ENCODE data around the gene CD82.

Gene CD82

GRCh38 chr11:44578279-44578678 is 12.8 kb downstream of the CD82 start:
- no peak for DNase-seq

DNA sequence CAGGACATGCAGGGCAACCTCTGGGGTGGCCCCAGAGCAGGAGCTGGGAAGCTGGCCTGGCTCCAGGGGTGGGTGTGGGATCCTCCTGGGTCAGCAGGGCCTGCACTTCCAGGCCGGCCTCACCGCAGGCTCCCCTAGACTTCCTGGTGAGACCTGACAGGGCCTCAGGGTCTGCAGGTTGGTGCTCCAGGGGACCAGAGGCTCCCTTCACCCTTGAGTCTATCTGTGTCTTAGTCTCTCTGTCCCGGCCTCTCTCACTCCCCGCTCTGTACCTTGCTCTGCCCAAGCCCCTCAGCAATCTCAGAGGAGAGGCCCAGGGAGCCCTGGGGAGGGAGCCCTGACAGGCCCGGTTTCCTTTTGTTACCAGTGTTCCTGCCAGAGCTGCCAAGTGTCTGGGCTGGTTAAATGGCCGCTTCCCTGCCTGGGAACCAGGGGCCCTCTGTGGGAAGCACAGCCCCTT is 13.9 kb downstream of the CD82 start:
- DNase-seq = no peak

GRCh38 chr11:44580701-44581100 is 15.2 kb downstream of the CD82 start:
- no peak for DNase-seq

DNA sequence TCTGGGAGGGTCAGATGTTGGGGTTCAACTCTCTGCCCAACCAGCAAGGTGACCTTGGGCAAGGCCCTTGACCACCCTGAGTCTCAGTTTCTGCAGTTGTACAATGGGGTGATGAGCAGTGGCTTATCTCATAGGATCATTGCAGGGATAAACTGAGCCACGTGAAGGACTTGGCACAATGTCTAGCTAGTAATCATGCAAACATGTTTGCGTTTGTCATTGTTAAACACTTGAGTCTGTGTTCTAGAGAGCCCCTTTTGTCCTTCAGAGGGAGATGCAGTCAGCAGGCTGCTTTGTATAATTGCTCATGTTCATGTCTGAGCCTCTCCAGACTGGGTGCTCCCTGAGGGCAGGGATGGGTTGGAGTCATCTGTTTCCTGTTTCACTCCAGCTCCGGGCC is 15.8 kb downstream of the CD82 start:
- DNase-seq = peak; percentile 2

- DNase-seq = no peak
Measured at GRCh38 chr11:44582641-44583352, 17.3 kb downstream of the CD82 start.

GRCh38 chr11:44583353-44583669 is 17.8 kb downstream of the CD82 start:
- DNase-seq = no peak

DNA sequence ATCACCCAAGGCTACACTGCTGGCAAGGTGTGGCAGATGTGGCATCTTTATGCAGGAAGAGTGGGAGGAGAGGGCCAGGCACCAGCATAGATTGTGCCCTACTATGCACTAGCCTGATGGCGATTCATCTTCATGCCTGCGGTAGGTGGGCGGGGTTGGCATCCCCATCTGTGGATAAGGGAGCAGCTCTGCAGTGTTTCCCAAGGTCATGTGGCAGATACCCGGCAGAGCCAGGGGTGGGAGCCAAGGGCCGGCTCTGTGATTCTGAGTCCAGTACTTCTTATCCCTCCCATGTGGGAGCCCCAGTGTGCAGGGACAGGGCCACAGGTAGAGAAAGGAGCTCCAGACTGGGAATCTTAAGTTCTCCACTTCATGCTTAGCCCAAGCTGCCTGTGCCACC is 20.0 kb downstream of the CD82 start:
- no peak for DNase-seq

- DNase-seq = no peak
Measured at GRCh38 chr11:44589301-44589700, 23.8 kb downstream of the CD82 start.

GRCh38 chr11:44590769-44591168 is 25.3 kb downstream of the CD82 start:
- no peak for DNase-seq

- no peak for DNase-seq
Measured at GRCh38 chr11:44591557-44591956, 26.1 kb downstream of the CD82 start.

DNA sequence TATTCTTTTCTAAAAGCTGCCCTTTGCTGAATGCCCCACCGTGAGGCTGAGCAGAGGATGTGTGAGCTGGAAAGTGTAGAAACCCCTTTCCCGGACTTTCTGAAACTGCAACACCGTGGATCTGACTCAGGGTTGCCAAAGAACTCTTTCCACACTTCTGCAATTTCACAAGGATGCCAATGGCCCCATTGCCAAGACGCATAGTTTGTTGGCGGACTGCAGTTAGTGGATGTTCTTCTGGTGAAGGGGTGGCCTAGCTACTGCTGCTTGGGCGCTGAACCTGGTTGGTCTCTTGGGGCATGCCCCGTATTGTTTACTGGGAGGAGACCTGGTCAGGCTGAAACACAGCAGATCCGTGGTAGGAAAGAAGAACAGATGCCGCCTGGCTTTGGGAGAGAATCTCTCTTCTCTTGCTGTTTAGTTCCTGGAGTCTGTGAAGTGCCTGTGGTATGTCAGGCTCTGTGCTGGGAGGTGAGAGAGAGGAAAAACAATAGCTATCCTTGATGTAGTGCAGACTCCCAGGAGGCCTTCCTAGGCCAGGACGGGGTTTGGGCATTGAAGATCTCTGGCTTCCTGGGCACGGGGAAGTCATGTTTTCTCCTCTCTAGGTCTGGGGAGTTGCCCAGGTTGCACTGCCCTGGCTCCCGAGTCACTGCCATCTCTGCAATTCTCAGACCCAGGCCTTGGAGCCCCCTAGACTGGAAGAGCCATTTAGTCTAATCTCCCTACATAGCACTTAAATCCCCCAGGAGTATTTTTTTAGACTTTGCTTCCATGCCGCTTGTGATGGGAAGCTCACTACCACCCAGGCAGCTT is 26.9 kb downstream of the CD82 start:
- no peak for DNase-seq

GRCh38 chr11:44593251-44593650 is 27.8 kb downstream of the CD82 start:
- no peak for DNase-seq

DNA sequence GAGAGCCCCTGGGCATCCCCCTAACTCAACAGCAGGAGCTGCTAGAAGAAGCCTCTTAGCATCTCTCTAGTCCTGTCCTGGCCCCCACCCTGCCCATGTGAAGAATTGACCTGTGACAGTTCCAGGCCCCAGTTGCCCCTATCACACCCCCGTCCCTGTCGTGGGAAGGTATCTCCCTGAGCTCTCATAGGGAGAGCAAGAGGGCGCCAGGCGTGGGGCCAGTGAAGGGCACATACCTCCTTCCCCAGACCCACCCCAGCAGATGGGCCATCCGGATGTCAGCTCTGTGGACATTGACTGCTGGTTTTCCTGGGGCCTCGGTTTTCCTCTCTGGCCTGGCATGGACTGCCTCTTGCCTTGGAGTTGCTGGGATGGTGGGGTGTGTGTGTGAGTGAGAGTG is 29.5 kb downstream of the CD82 start:
- DNase-seq = no peak

- no peak for DNase-seq
Measured at GRCh38 chr11:44595964-44596381, 30.5 kb downstream of the CD82 start.

DNA sequence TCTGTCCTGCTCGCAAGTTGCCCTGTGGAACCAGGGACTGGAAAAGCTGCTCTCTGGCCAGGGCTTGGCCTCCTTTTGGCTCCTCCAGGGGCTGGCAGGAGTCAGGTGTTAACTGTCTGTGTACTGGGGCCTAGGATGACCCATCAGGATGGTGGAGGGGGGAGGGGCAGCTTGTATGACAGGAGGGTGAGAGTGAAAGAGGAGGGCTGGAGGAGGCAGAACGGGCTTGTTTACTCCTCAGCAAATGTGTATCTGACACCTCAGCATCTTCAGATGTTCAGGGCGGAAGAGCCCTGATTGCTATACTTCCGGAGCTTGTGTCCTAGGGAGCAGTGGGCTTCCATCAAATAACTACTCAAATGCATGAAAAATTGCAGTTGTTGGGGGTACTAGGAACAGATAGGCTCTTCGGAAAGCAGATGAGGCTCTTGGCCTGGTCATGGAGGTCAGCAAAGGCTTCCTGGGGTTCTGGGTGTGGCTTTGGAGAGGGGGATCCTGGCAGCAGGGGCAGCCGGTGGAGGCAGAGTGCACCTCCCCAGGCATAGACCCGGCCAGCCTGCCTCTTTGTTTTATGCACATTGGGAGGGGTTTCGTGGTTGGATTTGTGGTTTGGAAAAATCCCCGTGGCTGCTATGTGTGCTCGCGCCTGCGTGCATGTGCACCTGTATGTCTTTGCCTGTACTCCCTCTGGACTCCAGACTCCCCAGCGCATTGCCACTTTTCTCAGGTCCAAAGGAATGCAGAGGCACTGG is 31.2 kb downstream of the CD82 start:
- no peak for DNase-seq

DNA sequence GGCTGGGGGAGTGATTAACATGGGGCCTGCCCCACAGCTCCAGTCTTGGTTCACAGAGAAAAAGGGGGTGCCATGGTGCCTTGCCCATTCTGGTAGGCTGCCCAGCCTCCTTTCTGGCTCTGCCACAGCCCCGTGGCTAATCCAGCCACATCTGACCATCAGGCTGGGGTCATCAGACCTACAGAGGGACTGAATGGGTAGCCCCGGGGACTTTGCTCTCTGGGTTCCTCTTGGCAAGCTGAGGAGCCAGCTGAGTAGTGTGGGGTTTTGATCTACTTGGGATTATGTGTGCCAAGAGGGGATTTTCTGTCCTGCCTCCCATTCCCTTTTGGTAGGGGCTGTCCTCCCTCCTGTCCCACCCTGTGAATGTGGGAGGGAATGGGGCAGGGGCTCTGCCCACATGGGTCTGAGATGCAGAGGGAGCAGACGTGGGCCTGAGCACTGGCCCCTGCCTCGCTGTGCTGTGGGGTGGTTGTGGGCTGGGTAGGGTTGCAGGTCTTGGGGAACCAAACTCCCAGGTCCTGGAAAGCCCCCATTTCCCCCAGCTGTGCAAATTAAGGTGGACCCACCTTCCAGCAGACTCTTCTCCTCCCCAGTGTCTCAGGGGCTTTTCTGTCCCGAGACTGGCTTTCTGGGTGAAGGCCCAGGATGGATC is 32.0 kb downstream of the CD82 start:
- DNase-seq = no peak

DNA sequence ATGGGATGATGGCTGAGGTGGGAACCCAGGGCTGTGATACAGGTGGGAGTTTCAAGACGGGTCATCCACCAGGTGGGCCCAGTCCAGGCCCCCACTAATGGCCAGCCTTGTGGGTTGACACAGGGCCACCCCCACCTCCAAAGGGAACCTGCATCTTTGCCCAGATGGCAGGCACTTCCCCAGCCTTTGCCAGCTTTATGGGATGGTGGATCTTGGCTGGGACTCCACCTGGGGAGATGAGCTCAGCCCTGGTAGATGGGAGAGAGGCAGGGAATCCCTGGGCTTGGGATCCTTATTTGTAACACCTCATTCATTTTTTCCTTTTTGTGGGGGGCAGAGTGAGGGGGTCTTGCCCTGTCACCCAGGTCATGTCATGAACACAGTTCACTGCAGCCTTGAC is 33.4 kb downstream of the CD82 start:
- no peak for DNase-seq

DNA sequence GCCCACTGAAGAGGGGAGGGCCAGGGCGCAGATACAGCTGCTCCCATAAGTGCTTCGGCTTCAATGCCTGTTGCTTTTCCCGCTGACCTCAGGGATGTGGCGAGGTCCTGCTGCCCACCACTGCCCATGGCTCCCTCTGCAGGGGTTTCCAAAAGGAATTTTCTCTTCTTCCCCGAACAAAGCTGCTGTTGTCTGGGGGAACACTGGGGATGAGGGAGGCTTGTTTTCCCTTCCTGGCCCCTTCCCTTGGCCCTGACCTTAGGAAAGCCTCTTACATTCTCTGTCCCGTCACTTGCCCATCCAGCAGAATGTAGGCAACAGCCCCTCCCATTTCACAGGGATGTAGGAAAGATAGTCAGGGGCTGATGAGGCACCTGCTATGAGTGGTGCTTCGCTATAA is 34.8 kb downstream of the CD82 start:
- DNase-seq = no peak

DNA sequence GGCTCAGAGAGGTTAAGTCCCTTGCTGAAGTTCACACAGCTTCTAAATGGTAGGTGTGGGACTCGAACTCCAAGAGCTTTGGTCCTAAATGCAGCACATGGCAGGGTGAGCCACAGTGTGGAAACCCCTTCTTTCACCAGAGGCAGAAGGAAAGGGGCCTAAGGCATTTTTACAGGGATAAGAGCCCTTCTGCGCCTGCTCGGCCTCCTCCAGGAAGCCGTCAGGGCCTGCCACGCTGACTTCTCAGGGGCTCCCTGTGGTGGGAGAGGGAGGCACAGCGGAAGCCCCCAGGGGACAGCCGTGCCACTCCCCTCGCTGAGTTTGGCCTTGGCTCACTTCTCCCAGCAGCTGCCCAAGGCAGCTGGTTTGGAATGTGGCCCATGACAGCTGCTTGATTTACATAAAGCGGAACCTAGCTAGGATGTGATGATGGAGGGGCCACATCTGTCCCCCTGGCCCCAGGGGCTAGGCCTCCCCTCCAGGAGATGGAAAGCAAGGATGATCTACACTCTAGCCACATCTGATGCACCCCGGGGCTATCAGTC is 35.4 kb downstream of the CD82 start:
- no peak for DNase-seq

- no peak for DNase-seq
Measured at GRCh38 chr11:44601471-44602370, 36.3 kb downstream of the CD82 start.

- DNase-seq = no peak
Measured at GRCh38 chr11:44602891-44603310, 37.4 kb downstream of the CD82 start.

DNA sequence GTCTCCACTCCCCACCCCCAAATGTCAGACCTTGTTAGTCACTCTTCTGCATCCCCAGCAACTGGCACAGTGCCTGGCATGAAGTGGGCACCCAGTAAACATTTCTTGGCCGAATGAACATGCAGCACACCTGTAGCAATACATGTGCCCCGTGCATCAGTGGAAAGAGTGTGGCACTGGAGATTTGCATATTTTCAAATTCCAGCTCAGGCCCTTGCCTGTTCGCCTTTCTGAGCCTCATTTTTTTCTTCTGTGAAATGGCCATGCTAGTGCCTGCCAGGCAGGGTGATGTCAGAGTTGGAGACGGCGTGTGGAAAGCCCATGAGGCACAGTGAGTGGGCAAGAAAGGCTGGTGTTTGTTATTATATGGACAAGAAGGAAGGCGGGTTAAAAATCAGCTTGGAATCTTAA is 38.7 kb downstream of the CD82 start:
- no peak for DNase-seq

All from NCI-H748 treated with DMSO at 0.1 percent for 48 hours (cell line).